ENCODE results near the gene KRI1. TPM values are rescaled to one million over a fixed set of nuclear protein-coding genes. Genes with fewer than 3 reads are reported as not detected.

The KRI1 gene
- total RNA-seq, 1 experiment from 2014 or later = 57.4 TPM

GRCh38 chr19:10587839-10588150, 22.0 kb upstream of the KRI1 start:
- Histone ChIP-seq H4K20me1 (ENCODE audit: control insufficient read depth, insufficient read depth, insufficient read length) (no peaks in the 10 kb centered on the region), H2AK5ac (ENCODE audit: insufficient read length, low read length) (no peak overlapping the region), H2AFZ (ENCODE audit: low read length) (no peak overlapping the region), H2BK15ac (ENCODE audit: low read depth, low read length) (no peak overlapping the region), H3K9me3 (ENCODE audit: control insufficient read depth, low read depth, low read length) (no peaks in the 10 kb centered on the region), H2BK12ac (ENCODE audit: insufficient read length, low read depth, low read length) (no peak overlapping the region), H2BK20ac (ENCODE audit: low read depth, low read length, poor library complexity, severe bottlenecking) (no peak overlapping the region), H3K4me1 (ENCODE audit: insufficient read depth, low read length) (no peaks in the 10 kb centered on the region), H4K8ac (replicated peaks; ENCODE audit: insufficient read length, low read depth, low read length) (no peak overlapping the region), H3K79me1 (ENCODE audit: insufficient read depth, low read depth, low read length, poor library complexity, severe bottlenecking) (no peaks in the 10 kb centered on the region), H3K27me3 (ENCODE audit: insufficient read depth, low read length) (no peaks in the 10 kb centered on the region), H3K4ac (ENCODE audit: low read depth, low read length) (no peak overlapping the region), H4K5ac (ENCODE audit: insufficient read length, low read depth, low read length) (no peak overlapping the region), H3K23ac (ENCODE audit: insufficient read length, low read depth, low read length) (no peak overlapping the region), H3K56ac (ENCODE audit: insufficient read length, low read depth, low read length) (no peak overlapping the region), H3K4me2 (ENCODE audit: insufficient read depth, insufficient read length, low read length) (no peak overlapping the region), H3K14ac (ENCODE audit: insufficient read depth, low read length) (no peak overlapping the region), H2BK120ac (ENCODE audit: low read depth, low read length, poor library complexity, severe bottlenecking) (no peak overlapping the region), H3K9ac (ENCODE audit: extremely low read depth, insufficient read length, low read length) (no peak overlapping the region), H2BK5ac (ENCODE audit: insufficient read length, low read length) (no peak overlapping the region), H3T11ph (ENCODE audit: low read length) (no peak overlapping the region), H3K79me2 (ENCODE audit: insufficient read depth, low read length) (no peaks in the 10 kb centered on the region), H3K18ac (ENCODE audit: insufficient read length, low read depth, low read length) (no peak overlapping the region), H3K27ac (ENCODE audit: insufficient read length, low read depth, low read length) (no peak overlapping the region), H4K91ac (ENCODE audit: insufficient read length, low read depth, low read length) (no peak overlapping the region), H3K23me2 (ENCODE audit: insufficient read length, low read depth, low read length, poor library complexity, severe bottlenecking) (no peaks in the 10 kb centered on the region)
- no peak for DNase-seq
- 100% methylated on average over 1 of the region's 2 CpGs for WGBS (ENCODE audit: extremely low coverage, insufficient read length, low lambda C conversion rate)
- Mint-ChIP-seq H3K27me3 (ENCODE audit: low read depth) (peaks cover 9% of the 10 kb centered on the region), H3K4me3 (peak overlapping the region; percentile 75 to 98), H3K4me1 (peaks cover 12 to 22% of the 10 kb centered on the region in 2 experiments), H3K27ac (no peak overlapping the region), H3K36me3 (ENCODE audit: insufficient read depth in 1 of 3, low read depth in 3 of 3) (peaks cover 5 to 25% (median 22%) of the 10 kb centered on the region in 3 experiments), H3K9me3 (no peaks in the 10 kb centered on the region)
- no peak for TF ChIP-seq CTCF (conservative IDR thresholded peaks at IDR 0.05)
